Glutamatergic neuron (in vitro differentiated cells): Measurements from ENCODE around the gene TNRC18. TPM values are rescaled to one million over a fixed set of nuclear protein-coding genes. Genes with fewer than 3 reads are reported as not detected.
"Not testable (repeated sequence)": the region's sequence is repeated elsewhere in the genome, so short reads cannot be mapped to it uniquely, and the experiment has no call there.

ENCODE experiments used
- DNase-seq: peaks from one replicate; pipeline ENCODE4 v3.0.0; 2022
- H3K27ac Mint-ChIP-seq: one replicate; pipeline ENCODE4 v1.8.0; 2020; ENCODE audit warnings: mild to moderate bottlenecking, mixed read lengths, inconsistent platforms; ENCODE audit not compliant: unreplicated experiment
- H3K27me3 Mint-ChIP-seq: one replicate; pipeline ENCODE4 v1.8.0; 2020; ENCODE audit warnings: mild to moderate bottlenecking, moderate library complexity, mixed read lengths, inconsistent platforms; ENCODE audit not compliant: unreplicated experiment
- H3K36me3 Mint-ChIP-seq: one replicate; pipeline ENCODE4 v1.8.0; 2020; ENCODE audit warnings: mild to moderate bottlenecking, mixed read lengths, inconsistent platforms; ENCODE audit not compliant: unreplicated experiment
- H3K4me1 Mint-ChIP-seq: one replicate; pipeline ENCODE4 v1.8.0; 2020; ENCODE audit warnings: mild to moderate bottlenecking, low read depth, mixed read lengths, inconsistent platforms; ENCODE audit not compliant: unreplicated experiment
- H3K4me3 Mint-ChIP-seq: one replicate; pipeline ENCODE4 v1.8.0; 2020; ENCODE audit warnings: mild to moderate bottlenecking, mixed read lengths, inconsistent platforms; ENCODE audit not compliant: unreplicated experiment
- H3K9me3 Mint-ChIP-seq: one replicate; pipeline ENCODE4 v1.8.0; 2020; ENCODE audit warnings: mild to moderate bottlenecking, moderate library complexity, mixed read lengths, inconsistent platforms; ENCODE audit not compliant: unreplicated experiment
- CTCF ChIP-seq: fragments of 200-600 bp; sonication (generic); IDR thresholded peaks from one replicate; pipeline ENCODE4 v1.5.0; 2021; ENCODE audit not compliant: partially characterized antibody, unreplicated experiment
- total RNA-seq: library from RNA; stranded (reverse); fragmentation: NEBNext Ultra II Directional; extraction: Animal tissue kit (Norgen Biotek cat#: 25700); gene quantifications from one replicate; pipeline ENCODE4 v1.2.1, GENCODE V29; 2021; ENCODE audit not compliant: unreplicated experiment

Gene TNRC18
- total RNA-seq, 1 donor from 2014 or later, result 54.6 TPM

GRCh38 chr7:5324961-5325360, 98.7 kb downstream of the TNRC18 start:
- DNase-seq, result no peak
- Mint-ChIP-seq H3K27me3 (peaks cover 2% of the 10 kb centered on the region), H3K4me3 (no peak overlapping the region), H3K4me1 (peaks cover 2% of the 10 kb centered on the region), H3K36me3 (peaks cover 2% of the 10 kb centered on the region), H3K27ac (no peak overlapping the region), H3K9me3 (peaks cover 4% of the 10 kb centered on the region)
- no peak for TF ChIP-seq CTCF

- not testable (repeated sequence) for H3K27me3 Mint-ChIP-seq, DNase-seq, H3K4me3 Mint-ChIP-seq, H3K9me3 Mint-ChIP-seq, H3K4me1 Mint-ChIP-seq, H3K27ac Mint-ChIP-seq, H3K36me3 Mint-ChIP-seq
Measured at GRCh38 chr7:5323800-5324781, 99.5 kb downstream of the TNRC18 start.

GRCh38 chr7:5322621-5323410, 100.8 kb downstream of the TNRC18 start:
- TF ChIP-seq CTCF, result no peak
- Mint-ChIP-seq H3K9me3 (peaks cover 15% of the 10 kb centered on the region), H3K27me3 (peaks cover 4% of the 10 kb centered on the region), H3K4me3 (no peak overlapping the region), H3K27ac (no peak overlapping the region), H3K36me3 (peaks cover 16% of the 10 kb centered on the region), H3K4me1 (peaks cover 2% of the 10 kb centered on the region)
- no peak for DNase-seq

- Mint-ChIP-seq H3K4me1 (peaks cover 2% of the 10 kb centered on the region), H3K36me3 (peaks cover 16% of the 10 kb centered on the region), H3K27me3 (peaks cover 4% of the 10 kb centered on the region), H3K27ac (no peak overlapping the region), H3K4me3 (no peak overlapping the region), H3K9me3 (peaks cover 16% of the 10 kb centered on the region)
- no peak for DNase-seq
- TF ChIP-seq CTCF, result no peak
Measured at GRCh38 chr7:5320802-5321396, 102.7 kb downstream of the TNRC18 start.

GRCh38 chr7:5320391-5320790, 103.2 kb downstream of the TNRC18 start:
- Mint-ChIP-seq H3K27me3 (peaks cover 3% of the 10 kb centered on the region), H3K36me3 (peaks cover 16% of the 10 kb centered on the region), H3K4me3 (no peak overlapping the region), H3K4me1 (peaks cover 2% of the 10 kb centered on the region), H3K27ac (no peak overlapping the region), H3K9me3 (peaks cover 16% of the 10 kb centered on the region)
- DNase-seq, result no peak
- no peak for TF ChIP-seq CTCF

- not testable (repeated sequence) for H3K27me3 Mint-ChIP-seq, H3K4me3 Mint-ChIP-seq, H3K4me1 Mint-ChIP-seq, DNase-seq
- Mint-ChIP-seq H3K27ac (peak overlapping the region; percentile 48), H3K9me3 (peaks cover 14% of the 10 kb centered on the region), H3K36me3 (peaks cover 16% of the 10 kb centered on the region)
Measured at GRCh38 chr7:5318613-5319012, 105.0 kb downstream of the TNRC18 start.
